ENCODE measurements around the gene NFKBIE. TPM values are rescaled to one million over a fixed set of nuclear protein-coding genes. Genes with fewer than 3 reads are reported as not detected.

NFKBIE gene
- total and polyA plus RNA-seq, 2 of the 13 experiments (the other 11 are each of a cell fraction or from before 2014, with no cell fraction given), result 6.7 to 14.5 TPM

- TF ChIP-seq ZBTB10 (CRISPR knock-in tag; IDR thresholded peaks at IDR 0.05; ENCODE audit: borderline replicate concordance), result no peak; the same call in 1 of the 2 replicates
- peak; percentile 65; the same call in 1 of the 2 replicates for TF ChIP-seq ZNF746 (CRISPR knock-in tag; IDR thresholded peaks at IDR 0.05)
- TF ChIP-seq MAFG (CRISPR knock-in tag; IDR thresholded peaks at IDR 0.05), result no peak
- TF ChIP-seq, protein P1, sequence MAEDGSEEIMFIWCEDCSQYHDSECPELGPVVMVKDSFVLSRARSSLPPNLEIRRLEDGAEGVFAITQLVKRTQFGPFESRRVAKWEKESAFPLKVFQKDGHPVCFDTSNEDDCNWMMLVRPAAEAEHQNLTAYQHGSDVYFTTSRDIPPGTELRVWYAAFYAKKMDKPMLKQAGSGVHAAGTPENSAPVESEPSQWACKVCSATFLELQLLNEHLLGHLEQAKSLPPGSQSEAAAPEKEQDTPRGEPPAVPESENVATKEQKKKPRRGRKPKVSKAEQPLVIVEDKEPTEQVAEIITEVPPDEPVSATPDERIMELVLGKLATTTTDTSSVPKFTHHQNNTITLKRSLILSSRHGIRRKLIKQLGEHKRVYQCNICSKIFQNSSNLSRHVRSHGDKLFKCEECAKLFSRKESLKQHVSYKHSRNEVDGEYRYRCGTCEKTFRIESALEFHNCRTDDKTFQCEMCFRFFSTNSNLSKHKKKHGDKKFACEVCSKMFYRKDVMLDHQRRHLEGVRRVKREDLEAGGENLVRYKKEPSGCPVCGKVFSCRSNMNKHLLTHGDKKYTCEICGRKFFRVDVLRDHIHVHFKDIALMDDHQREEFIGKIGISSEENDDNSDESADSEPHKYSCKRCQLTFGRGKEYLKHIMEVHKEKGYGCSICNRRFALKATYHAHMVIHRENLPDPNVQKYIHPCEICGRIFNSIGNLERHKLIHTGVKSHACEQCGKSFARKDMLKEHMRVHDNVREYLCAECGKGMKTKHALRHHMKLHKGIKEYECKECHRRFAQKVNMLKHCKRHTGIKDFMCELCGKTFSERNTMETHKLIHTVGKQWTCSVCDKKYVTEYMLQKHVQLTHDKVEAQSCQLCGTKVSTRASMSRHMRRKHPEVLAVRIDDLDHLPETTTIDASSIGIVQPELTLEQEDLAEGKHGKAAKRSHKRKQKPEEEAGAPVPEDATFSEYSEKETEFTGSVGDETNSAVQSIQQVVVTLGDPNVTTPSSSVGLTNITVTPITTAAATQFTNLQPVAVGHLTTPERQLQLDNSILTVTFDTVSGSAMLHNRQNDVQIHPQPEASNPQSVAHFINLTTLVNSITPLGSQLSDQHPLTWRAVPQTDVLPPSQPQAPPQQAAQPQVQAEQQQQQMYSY (CRISPR knock-in tag; IDR thresholded peaks at IDR 0.05), result peak; percentile 64; the same call in 1 of the 2 replicates
- TF ChIP-seq, protein P2, sequence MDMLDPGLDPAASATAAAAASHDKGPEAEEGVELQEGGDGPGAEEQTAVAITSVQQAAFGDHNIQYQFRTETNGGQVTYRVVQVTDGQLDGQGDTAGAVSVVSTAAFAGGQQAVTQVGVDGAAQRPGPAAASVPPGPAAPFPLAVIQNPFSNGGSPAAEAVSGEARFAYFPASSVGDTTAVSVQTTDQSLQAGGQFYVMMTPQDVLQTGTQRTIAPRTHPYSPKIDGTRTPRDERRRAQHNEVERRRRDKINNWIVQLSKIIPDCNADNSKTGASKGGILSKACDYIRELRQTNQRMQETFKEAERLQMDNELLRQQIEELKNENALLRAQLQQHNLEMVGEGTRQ (IDR thresholded peaks at IDR 0.05; ENCODE audit: low read depth, low read length), result no peak
- TF ChIP-seq, protein P2 (CRISPR knock-in tag; IDR thresholded peaks at IDR 0.05; ENCODE audit: borderline replicate concordance), result no peak
- TF ChIP-seq CBX2 (IDR thresholded peaks at IDR 0.05; ENCODE audit: low read depth, low read length), result no peak
- no peak for TF ChIP-seq CBX2 (CRISPR knock-in tag; IDR thresholded peaks at IDR 0.05; ENCODE audit: low read depth)
- TF ChIP-seq ZFP37 (CRISPR knock-in tag; IDR thresholded peaks at IDR 0.05; ENCODE audit: borderline replicate concordance), result no peak
- TF ChIP-seq, protein P3, sequence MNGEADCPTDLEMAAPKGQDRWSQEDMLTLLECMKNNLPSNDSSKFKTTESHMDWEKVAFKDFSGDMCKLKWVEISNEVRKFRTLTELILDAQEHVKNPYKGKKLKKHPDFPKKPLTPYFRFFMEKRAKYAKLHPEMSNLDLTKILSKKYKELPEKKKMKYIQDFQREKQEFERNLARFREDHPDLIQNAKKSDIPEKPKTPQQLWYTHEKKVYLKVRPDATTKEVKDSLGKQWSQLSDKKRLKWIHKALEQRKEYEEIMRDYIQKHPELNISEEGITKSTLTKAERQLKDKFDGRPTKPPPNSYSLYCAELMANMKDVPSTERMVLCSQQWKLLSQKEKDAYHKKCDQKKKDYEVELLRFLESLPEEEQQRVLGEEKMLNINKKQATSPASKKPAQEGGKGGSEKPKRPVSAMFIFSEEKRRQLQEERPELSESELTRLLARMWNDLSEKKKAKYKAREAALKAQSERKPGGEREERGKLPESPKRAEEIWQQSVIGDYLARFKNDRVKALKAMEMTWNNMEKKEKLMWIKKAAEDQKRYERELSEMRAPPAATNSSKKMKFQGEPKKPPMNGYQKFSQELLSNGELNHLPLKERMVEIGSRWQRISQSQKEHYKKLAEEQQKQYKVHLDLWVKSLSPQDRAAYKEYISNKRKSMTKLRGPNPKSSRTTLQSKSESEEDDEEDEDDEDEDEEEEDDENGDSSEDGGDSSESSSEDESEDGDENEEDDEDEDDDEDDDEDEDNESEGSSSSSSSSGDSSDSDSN (CRISPR knock-in tag; IDR thresholded peaks at IDR 0.05), result peak; percentile 96
- TF ChIP-seq, protein P4, sequence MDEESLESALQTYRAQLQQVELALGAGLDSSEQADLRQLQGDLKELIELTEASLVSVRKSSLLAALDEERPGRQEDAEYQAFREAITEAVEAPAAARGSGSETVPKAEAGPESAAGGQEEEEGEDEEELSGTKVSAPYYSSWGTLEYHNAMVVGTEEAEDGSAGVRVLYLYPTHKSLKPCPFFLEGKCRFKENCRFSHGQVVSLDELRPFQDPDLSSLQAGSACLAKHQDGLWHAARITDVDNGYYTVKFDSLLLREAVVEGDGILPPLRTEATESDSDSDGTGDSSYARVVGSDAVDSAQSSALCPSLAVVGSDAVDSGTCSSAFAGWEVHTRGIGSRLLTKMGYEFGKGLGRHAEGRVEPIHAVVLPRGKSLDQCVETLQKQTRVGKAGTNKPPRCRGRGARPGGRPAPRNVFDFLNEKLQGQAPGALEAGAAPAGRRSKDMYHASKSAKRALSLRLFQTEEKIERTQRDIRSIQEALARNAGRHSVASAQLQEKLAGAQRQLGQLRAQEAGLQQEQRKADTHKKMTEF (CRISPR knock-in tag; IDR thresholded peaks at IDR 0.05), result peak; percentile 70; the same call in 1 of the 2 replicates
- 0 out of 2 replicates have a peak, but pooled peaks have one; percentile 37 for TF ChIP-seq PITX1 (CRISPR knock-in tag; IDR thresholded peaks at IDR 0.05)
- TF ChIP-seq SKI (IDR thresholded peaks at IDR 0.05; ENCODE audit: partially characterized antibody), result no peak
- 0 out of 2 replicates have a peak, but pooled peaks have one; percentile 14 for TF ChIP-seq HHEX (CRISPR knock-in tag; IDR thresholded peaks at IDR 0.05)
- 0 out of 2 replicates have a peak, but pooled peaks have one; percentile 80 for TF ChIP-seq ZKSCAN8 (CRISPR knock-in tag; IDR thresholded peaks at IDR 0.05; ENCODE audit: borderline replicate concordance)
- TF ChIP-seq ZNF577 (CRISPR knock-in tag; IDR thresholded peaks at IDR 0.05; ENCODE audit: borderline replicate concordance, low read depth), result no peak
Measured at GRCh38 chr6:44219053-44219814, 46.1 kb downstream of the NFKBIE start (continued).

All from HepG2 (cell line).